Measurements from ENCODE around the gene TMEM240.
A peak's percentile ranks its signal among the peaks of the same experiment; 100 is the strongest.
"Not testable (repeated sequence)": the region's sequence is repeated elsewhere in the genome, so short reads cannot be mapped to it uniquely, and the experiment has no call there.

Gene TMEM240

DNA sequence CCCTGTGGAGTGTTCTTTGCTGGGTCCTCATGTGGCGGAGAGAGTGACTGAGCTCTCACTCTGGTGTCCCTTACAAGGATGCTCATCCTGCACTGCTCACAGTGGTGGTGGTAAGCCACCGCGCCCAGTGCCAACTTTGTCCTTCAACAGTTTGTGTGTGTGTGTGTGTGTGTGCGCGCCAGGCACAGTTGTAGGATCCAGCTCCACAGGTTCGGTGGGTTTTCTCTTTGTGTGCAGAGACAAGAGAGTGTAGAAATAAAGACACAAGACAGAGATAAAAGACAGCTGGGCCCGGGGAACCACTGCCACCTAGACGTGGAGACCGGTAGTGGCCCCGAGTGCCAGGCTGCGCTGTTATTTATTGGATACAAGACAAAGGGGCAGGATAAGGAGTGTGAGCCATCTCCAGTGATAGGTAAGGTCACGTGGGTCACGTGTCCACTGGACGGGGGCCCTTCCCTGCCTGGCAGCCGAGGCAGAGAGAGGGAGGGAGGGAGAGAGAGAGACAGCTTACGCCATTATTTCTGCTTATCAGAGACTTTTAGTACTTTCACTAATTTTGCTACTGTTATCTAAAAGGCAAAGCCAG, 35.6 kb downstream of the TMEM240 start:
- H3K27ac ChIP-seq (ENCODE audit: poor library complexity, severe bottlenecking) = peak overlapping the region; percentile 31
- H3K9me3 ChIP-seq (ENCODE audit: severe bottlenecking); DNase-seq (ENCODE audit: low spot score); H3K27me3 ChIP-seq (ENCODE audit: insufficient read depth, poor library complexity, severe bottlenecking); H3K4me1 ChIP-seq (ENCODE audit: insufficient read depth, poor library complexity, severe bottlenecking); H3K36me3 ChIP-seq (ENCODE audit: low read depth); H3K4me3 ChIP-seq (ENCODE audit: severe bottlenecking): not testable (repeated sequence)
- TF ChIP-seq, protein P1, sequence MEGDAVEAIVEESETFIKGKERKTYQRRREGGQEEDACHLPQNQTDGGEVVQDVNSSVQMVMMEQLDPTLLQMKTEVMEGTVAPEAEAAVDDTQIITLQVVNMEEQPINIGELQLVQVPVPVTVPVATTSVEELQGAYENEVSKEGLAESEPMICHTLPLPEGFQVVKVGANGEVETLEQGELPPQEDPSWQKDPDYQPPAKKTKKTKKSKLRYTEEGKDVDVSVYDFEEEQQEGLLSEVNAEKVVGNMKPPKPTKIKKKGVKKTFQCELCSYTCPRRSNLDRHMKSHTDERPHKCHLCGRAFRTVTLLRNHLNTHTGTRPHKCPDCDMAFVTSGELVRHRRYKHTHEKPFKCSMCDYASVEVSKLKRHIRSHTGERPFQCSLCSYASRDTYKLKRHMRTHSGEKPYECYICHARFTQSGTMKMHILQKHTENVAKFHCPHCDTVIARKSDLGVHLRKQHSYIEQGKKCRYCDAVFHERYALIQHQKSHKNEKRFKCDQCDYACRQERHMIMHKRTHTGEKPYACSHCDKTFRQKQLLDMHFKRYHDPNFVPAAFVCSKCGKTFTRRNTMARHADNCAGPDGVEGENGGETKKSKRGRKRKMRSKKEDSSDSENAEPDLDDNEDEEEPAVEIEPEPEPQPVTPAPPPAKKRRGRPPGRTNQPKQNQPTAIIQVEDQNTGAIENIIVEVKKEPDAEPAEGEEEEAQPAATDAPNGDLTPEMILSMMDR (IDR thresholded peaks at IDR 0.05; ENCODE audit: poor library complexity, severe bottlenecking) = peak; percentile 72
- ATAC-seq (ENCODE audit: low read depth) = peak; percentile 37

GRCh38 chr1:1495461-1495975, 44.9 kb downstream of the TMEM240 start:
- not testable (repeated sequence) for H3K4me3 ChIP-seq (ENCODE audit: severe bottlenecking); H3K27ac ChIP-seq (ENCODE audit: poor library complexity, severe bottlenecking); H3K4me1 ChIP-seq (ENCODE audit: insufficient read depth, poor library complexity, severe bottlenecking); H3K9me3 ChIP-seq (ENCODE audit: severe bottlenecking); DNase-seq (ENCODE audit: low spot score); H3K27me3 ChIP-seq (ENCODE audit: insufficient read depth, poor library complexity, severe bottlenecking)
- ATAC-seq (ENCODE audit: low read depth) = peak; percentile 6; the same call in 1 of the 3 replicates
- H3K36me3 ChIP-seq (ENCODE audit: low read depth) = peaks cover 33% of the 10 kb centered on the region

- not testable (repeated sequence) for H3K27me3 ChIP-seq (ENCODE audit: insufficient read depth, poor library complexity, severe bottlenecking); DNase-seq (ENCODE audit: low spot score); H3K27ac ChIP-seq (ENCODE audit: poor library complexity, severe bottlenecking); H3K4me1 ChIP-seq (ENCODE audit: insufficient read depth, poor library complexity, severe bottlenecking); H3K9me3 ChIP-seq (ENCODE audit: severe bottlenecking); H3K4me3 ChIP-seq (ENCODE audit: severe bottlenecking)
- H3K36me3 ChIP-seq (ENCODE audit: low read depth) = peaks cover 44% of the 10 kb centered on the region
- 0 out of 3 replicates have a peak, but pooled peaks have one; percentile 4 for ATAC-seq (ENCODE audit: low read depth)
These were observed 46.1 kb downstream of the TMEM240 start for GRCh38 chr1:1494311-1494710.

GRCh38 chr1:1491601-1492000, 48.8 kb downstream of the TMEM240 start:
- DNase-seq (ENCODE audit: low spot score) = no peak
- Histone ChIP-seq H3K9me3 (ENCODE audit: severe bottlenecking) (no peaks in the 10 kb centered on the region), H3K27ac (ENCODE audit: poor library complexity, severe bottlenecking) (no peak overlapping the region), H3K36me3 (ENCODE audit: low read depth) (peaks cover 67% of the 10 kb centered on the region), H3K27me3 (ENCODE audit: insufficient read depth, poor library complexity, severe bottlenecking) (no peaks in the 10 kb centered on the region), H3K4me3 (ENCODE audit: severe bottlenecking) (no peak overlapping the region), H3K4me1 (ENCODE audit: insufficient read depth, poor library complexity, severe bottlenecking) (no peaks in the 10 kb centered on the region)
- ATAC-seq (ENCODE audit: low read depth) = no peak
- TF ChIP-seq, protein P1 (IDR thresholded peaks at IDR 0.05; ENCODE audit: poor library complexity, severe bottlenecking) = no peak

DNA sequence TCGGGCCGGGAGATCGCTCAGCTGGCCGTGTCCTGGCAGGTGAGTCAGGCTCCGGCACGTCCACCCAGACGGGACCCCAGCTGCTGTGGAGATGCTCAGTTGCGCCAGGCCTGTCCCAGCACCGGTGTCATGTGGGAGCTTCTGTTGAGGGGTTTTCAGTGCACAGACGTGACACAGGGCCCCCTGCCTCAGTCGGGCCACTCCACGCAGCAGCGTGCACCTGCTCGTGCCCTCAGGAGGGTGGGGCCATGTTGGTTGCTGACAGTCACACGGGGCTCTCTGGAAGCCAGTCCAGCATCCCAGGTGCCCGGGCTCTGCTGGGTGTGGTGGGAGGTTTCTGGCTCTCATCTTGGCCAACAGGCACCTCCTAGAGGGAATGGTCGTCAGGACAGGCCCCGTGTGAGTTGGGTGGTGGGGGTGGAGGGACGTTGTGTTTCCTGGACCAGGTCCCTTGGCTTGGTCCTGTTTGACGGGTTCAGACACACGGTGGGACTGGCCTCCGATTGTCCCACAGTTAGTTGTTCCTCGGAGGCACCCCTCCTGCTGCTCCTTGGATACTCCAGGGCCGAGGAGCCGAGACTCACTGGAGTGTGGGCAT, 49.7 kb downstream of the TMEM240 start:
- TF ChIP-seq, protein P1 (IDR thresholded peaks at IDR 0.05; ENCODE audit: poor library complexity, severe bottlenecking) = no peak
- H3K4me3 ChIP-seq (ENCODE audit: severe bottlenecking) = no peak overlapping the region
- no peak overlapping the region for H3K27ac ChIP-seq (ENCODE audit: poor library complexity, severe bottlenecking)
- ATAC-seq (ENCODE audit: low read depth) (no peak), DNase-seq (ENCODE audit: low spot score) (no peak)
- H3K36me3 ChIP-seq (ENCODE audit: low read depth) = peaks cover 67% of the 10 kb centered on the region
- no peaks in the 10 kb centered on the region for H3K27me3 ChIP-seq (ENCODE audit: insufficient read depth, poor library complexity, severe bottlenecking)
- no peaks in the 10 kb centered on the region for H3K4me1 ChIP-seq (ENCODE audit: insufficient read depth, poor library complexity, severe bottlenecking)
- H3K9me3 ChIP-seq (ENCODE audit: severe bottlenecking) = no peaks in the 10 kb centered on the region

- Histone ChIP-seq H3K9me3 (ENCODE audit: severe bottlenecking) (no peaks in the 10 kb centered on the region), H3K36me3 (ENCODE audit: low read depth) (peaks cover 67% of the 10 kb centered on the region), H3K27me3 (ENCODE audit: insufficient read depth, poor library complexity, severe bottlenecking) (no peaks in the 10 kb centered on the region), H3K4me3 (ENCODE audit: severe bottlenecking) (no peak overlapping the region), H3K4me1 (ENCODE audit: insufficient read depth, poor library complexity, severe bottlenecking) (no peaks in the 10 kb centered on the region), H3K27ac (ENCODE audit: poor library complexity, severe bottlenecking) (no peak overlapping the region)
- DNase-seq (ENCODE audit: low spot score) (no peak), ATAC-seq (ENCODE audit: low read depth) (no peak)
- TF ChIP-seq, protein P1 (IDR thresholded peaks at IDR 0.05; ENCODE audit: poor library complexity, severe bottlenecking) = no peak
These were observed 50.6 kb downstream of the TMEM240 start for GRCh38 chr1:1489861-1490260.
